ENCODE results near the gene PPP1R27.
A peak's percentile ranks its signal among the peaks of the same experiment; 100 is the strongest.

PPP1R27 gene

DNA sequence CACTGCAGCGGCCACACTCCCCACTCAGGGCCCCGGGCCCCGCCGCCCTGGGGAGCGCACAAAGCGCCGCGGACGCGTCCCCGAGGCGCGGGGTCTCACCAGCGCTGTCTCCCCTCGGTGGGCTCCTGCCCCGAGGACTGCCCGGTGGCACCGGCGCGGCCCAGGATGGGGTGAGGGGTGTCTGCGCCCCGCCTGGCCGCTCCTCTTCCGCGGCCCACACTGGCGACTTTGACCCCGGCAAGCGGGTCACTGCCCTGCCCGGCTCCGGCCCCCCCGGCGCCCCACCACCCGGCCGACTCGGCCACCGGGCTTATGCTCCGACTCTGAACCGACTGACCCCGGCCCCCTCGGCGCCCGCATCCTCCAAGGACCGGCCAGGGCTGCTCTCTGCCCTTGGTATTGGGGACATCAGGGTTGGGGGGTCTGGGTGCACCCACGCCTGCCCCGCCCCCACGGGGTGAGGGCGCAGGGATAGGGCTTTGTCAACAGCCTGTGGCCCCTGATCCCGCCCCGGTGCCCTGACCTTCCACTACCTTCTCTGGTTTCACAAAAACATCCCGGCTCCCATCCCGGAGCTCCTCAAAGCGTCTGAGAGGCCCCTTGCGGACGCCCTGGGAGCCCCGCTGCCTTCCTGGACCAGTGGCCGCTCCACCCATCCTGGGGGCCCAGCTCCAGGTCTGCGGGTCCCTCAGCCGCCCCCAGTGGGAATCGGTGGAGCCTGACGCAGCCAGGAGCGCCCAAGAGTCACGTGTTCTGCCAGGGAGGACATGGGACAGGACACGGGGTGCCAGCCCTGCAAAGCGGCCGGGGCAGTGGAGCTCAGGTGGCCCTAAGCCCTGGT is 30.1 kb downstream of the PPP1R27 start:
- no peak for DNase-seq

DNA sequence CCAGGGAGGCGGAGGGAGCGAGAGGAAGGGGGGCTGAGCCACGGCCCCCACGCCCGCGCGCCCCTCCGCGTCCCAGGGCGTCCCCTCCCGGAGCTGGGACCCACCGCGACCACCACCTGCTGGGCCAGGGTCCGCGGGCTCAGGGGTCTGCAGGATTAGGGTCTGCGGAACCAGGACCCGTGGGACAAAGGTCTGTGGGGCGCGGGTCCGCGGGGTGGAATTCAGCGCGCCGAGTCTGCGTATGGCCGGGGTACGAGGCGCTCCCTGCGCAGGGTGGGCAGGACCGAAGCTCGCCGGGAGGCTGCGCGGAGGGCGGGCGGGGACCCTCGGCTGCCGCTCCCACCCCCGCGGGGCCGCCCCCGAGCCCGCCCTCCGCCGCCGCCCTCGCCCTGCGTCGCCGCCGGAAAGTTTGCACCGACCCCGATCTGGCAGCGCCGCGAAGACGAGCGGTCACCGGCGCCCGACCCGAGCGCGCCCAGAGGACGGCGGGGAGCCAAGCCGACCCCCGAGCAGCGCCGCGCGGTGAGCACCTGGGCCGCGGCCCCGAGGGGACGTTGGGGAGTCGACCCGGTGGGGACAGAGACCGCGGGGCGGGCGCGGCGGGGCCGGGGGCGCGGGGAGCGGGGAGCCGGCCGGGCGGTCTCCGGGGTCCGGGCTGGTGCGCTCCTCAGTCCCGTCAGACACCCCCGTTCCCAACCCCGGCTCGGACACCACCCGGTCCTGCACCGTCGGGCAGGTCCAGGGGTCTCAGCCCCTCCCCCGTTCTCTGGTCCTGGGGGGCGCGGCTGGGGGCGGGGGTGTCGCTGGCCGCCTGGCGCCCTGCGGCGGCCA is 30.9 kb downstream of the PPP1R27 start, which contains the start of gene GCGR:
Gene GCGR (plus strand): TSS at position 423 of the 831 bp plus-strand sequence. CDS start 4,869 bp downstream, outside the sequence.
- DNase-seq = no peak

DNA sequence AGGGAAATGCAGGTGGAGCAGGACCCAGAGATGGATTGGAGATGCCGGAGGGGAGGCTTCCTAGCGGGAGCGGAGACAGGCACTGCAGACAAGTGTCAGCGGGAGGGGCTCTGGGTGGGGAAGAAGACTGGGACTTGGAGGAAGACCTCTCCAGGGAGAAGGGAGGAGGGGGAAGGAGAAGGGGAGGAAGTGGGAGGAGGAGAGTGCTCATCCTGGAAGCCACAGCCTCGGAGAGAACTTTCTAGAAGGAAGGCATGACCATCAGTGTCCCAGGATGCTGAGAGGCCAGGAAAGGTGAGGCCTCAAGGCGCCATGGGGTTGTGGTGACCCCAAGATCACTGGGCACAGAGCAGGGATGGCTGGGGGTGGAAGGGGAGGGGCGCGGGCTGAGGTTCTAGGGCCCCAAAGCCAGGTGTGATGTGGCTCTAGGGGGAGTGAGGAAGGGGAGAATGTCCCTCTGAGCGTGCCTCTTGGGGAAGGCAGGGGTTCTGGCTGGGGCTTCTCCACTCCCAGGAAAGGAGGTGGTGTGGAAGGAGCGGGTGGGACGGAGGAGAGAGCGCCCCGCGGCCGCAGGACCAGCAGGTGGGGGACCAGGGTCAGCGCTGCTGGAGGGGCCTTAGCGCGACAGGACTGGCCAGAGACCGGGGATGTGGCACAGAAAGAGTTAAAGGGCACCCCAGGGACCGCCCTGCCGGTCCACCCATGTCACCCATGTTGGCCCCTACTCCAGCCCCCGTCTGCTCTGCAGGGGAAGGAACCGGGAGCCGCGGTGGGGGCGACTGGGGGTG is 31.8 kb downstream of the PPP1R27 start:
- no peak for DNase-seq

DNA sequence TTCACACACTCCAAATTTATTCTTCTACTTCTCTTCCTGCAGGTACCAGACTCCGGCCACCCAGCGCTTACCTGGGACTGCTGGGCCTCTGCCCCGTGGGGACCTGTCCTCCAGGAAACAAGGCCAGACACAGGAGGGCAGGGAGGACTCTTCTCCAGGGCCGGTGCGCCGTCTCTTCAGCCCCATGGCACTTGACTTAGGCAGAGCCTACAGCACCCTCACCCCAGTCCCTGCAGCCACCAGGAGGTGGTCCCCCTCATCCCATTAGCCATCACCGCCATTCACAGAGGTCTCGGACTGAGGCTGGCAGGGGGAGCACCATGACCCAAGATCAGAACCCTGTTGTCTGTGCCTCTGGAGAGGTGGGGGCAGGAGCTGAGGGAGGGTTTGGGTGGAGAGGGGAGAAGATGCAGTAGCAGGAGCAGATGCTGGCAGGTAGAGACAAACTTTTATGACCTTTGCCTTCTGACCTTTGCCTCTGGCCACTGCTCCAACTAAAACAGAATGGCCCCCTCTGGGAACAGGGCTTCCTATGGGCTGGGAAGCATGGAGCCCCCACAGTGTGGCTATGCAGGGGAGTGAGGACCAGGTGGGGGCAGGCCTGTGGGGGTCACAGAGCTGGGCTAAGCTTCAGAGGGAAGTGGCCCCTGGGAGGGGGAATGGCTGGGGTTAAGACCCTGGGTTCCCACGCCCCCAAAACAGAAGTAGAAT is 32.6 kb downstream of the PPP1R27 start:
- no peak for DNase-seq

DNA sequence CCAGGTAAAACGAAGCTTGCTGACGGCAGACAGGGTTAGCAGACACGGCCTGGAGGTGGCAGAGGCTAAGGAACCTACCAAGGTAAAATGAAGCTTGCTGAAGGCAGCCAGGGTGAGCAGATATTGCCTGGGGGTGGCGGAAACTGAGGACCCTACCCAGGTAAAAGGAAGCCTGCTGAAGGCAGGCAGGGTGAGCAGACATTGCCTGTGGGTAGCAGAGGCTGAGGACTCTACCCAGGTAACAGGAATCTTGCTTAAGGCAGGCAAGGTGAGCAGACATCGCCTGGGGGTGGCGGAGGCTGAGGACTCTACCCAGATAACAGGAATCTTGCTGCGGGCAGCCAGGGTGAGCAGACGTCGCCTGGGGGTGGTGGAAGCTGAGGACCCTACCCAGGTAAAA is 33.5 kb downstream of the PPP1R27 start:
- no peak for DNase-seq

DNA sequence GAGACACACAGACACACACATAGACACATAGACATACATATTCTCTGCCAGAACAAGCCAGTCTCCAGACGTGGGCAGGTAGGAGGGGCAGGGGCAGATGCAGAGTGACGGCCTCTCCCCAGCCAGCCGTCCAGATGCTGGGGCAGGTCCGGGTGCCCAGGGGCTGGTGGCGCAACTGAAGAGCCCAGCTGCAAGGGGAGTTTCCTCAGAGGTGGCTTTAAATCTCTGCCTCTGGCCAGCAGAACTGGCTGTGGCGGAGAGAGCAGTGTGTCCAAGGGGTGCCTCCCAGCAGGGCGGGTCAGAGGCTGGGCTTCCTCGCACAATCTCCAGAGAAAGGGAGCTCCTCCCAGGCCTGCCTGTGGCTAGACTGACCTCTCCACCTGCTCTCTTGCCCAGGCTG is 40.3 kb downstream of the PPP1R27 start:
- peak in 2 of 4 experiments; percentile 31 to 44 for DNase-seq

DNA sequence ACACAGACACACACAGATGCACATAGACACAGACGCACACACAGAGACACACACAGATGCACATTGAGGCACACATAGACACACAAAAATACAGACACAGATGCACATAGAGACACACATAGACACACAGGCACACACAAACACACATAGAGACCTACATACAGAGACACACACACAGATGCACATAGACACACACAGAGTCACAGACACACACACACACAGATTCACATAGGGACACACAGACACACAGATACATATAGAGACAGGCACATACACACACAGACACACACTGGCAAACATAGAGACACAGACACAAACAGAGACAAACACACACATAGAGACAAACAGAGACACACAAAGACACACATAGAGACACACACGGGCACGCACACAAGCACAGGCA is 40.8 kb downstream of the PPP1R27 start:
- DNase-seq = no peak

DNA sequence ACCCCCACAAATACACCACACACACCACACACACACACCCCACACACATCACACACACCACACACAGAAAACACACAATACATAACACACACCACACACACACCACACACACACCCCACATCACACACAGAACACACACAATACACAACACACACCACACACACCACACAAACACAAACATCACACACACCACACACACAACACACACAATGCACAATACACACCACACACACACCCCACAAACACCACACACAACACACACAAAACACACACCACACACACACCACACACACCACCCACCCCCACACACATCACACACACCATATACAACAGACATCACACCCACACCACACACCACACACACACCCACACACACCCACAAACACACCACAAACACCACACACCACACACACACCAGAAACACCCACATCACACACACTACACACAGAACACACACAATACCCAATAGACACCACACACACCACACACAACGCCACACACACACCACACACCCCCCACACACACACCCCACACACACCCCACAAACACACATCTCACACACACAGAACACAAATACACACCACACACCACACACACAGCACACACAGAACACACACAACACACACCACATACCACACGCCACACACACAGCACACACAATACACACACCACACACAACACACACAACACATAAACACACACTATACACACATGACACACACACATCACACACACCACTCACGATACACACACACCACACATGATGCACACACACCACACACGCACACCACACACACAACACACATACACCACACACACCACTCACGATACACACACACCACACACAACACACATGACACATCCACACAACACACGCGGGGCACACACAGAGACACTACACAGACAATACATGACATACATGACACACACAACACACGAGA is 41.9 kb downstream of the PPP1R27 start:
- DNase-seq = no peak
